Measurements from ENCODE around the gene PHF2.

PHF2 gene

GRCh38 chr9:93656426-93657239 is 80.2 kb downstream of the PHF2 start:
- no peak for TF ChIP-seq GATA3 (IDR thresholded peaks at IDR 0.05; ENCODE audit: low read depth, low read length)
- no peak for TF ChIP-seq GATA2 (IDR thresholded peaks at IDR 0.05; ENCODE audit: low read depth, low read length)

- TF ChIP-seq GATA2 (IDR thresholded peaks at IDR 0.05; ENCODE audit: low read depth, low read length) (no peak), GATA3 (IDR thresholded peaks at IDR 0.05; ENCODE audit: low read depth, low read length) (no peak)
These were observed 81.1 kb downstream of the PHF2 start for GRCh38 chr9:93657331-93658111.

GRCh38 chr9:93658184-93658925 is 82.0 kb downstream of the PHF2 start:
- TF ChIP-seq GATA2 (IDR thresholded peaks at IDR 0.05; ENCODE audit: low read depth, low read length): no peak
- no peak for TF ChIP-seq GATA3 (IDR thresholded peaks at IDR 0.05; ENCODE audit: low read depth, low read length)

- TF ChIP-seq GATA2 (IDR thresholded peaks at IDR 0.05; ENCODE audit: low read depth, low read length) (no peak), GATA3 (IDR thresholded peaks at IDR 0.05; ENCODE audit: low read depth, low read length) (no peak)
These were observed 82.9 kb downstream of the PHF2 start for GRCh38 chr9:93659044-93659836.

GRCh38 chr9:93659837-93660177 is 83.4 kb downstream of the PHF2 start:
- TF ChIP-seq GATA3 (IDR thresholded peaks at IDR 0.05; ENCODE audit: low read depth, low read length): no peak
- no peak for TF ChIP-seq GATA2 (IDR thresholded peaks at IDR 0.05; ENCODE audit: low read depth, low read length)

- no peak for TF ChIP-seq GATA2 (IDR thresholded peaks at IDR 0.05; ENCODE audit: low read depth, low read length)
- TF ChIP-seq GATA3 (IDR thresholded peaks at IDR 0.05; ENCODE audit: low read depth, low read length): no peak
These were observed 84.1 kb downstream of the PHF2 start for GRCh38 chr9:93660352-93661046.

GRCh38 chr9:93661591-93661990 is 85.2 kb downstream of the PHF2 start:
- no peak for TF ChIP-seq GATA2 (IDR thresholded peaks at IDR 0.05; ENCODE audit: low read depth, low read length)
- no peak for TF ChIP-seq GATA3 (IDR thresholded peaks at IDR 0.05; ENCODE audit: low read depth, low read length)

GRCh38 chr9:93662016-93662638 is 85.7 kb downstream of the PHF2 start:
- no peak for TF ChIP-seq GATA3 (IDR thresholded peaks at IDR 0.05; ENCODE audit: low read depth, low read length)
- TF ChIP-seq GATA2 (IDR thresholded peaks at IDR 0.05; ENCODE audit: low read depth, low read length): no peak

- no peak for TF ChIP-seq GATA2 (IDR thresholded peaks at IDR 0.05; ENCODE audit: low read depth, low read length)
- TF ChIP-seq GATA3 (IDR thresholded peaks at IDR 0.05; ENCODE audit: low read depth, low read length): no peak
These were observed 86.7 kb downstream of the PHF2 start for GRCh38 chr9:93662952-93663572.

GRCh38 chr9:93663877-93664548 is 87.6 kb downstream of the PHF2 start:
- TF ChIP-seq GATA2 (IDR thresholded peaks at IDR 0.05; ENCODE audit: low read depth, low read length) (no peak), GATA3 (IDR thresholded peaks at IDR 0.05; ENCODE audit: low read depth, low read length) (no peak)

- TF ChIP-seq GATA2 (IDR thresholded peaks at IDR 0.05; ENCODE audit: low read depth, low read length) (no peak), GATA3 (IDR thresholded peaks at IDR 0.05; ENCODE audit: low read depth, low read length) (no peak)
These were observed 88.3 kb downstream of the PHF2 start for GRCh38 chr9:93664549-93665120.
